Esophagus mucosa (tissue), 1 donor: Measurements from ENCODE around the gene GATA5. TPM values are rescaled to one million over a fixed set of nuclear protein-coding genes. Genes with fewer than 3 reads are reported as not detected.
"Not testable (repeated sequence)": the region's sequence is repeated elsewhere in the genome, so short reads cannot be mapped to it uniquely, and the experiment has no call there.

Source experiments
- ATAC-seq: fragments of 200-7000 bp; cut with Tn5 transposase; one replicate; pipeline ENCODE4 v1.9.1; 2020
- total RNA-seq: library from RNA; stranded (reverse); gene quantifications from one replicate; pipeline ENCODE4 v1.2.4, GENCODE V29; 2023
- donor health status: DM: yes; HTN: yes; CAD: no.

GATA5 gene
- total RNA-seq, 1 donor from 2014 or later, result not detected

- ATAC-seq, result no peak
These were observed 27.8 kb upstream of the GATA5 start for GRCh38 chr20:62503401-62504178.

GRCh38 chr20:62502496-62503095 lies 26.8 kb upstream of the GATA5 start:
- ATAC-seq, result peak; percentile 2

- peak; percentile 68 for ATAC-seq
These were observed 26.2 kb upstream of the GATA5 start for GRCh38 chr20:62501801-62502495.

- peak; percentile 65 for ATAC-seq
These were observed 24.6 kb upstream of the GATA5 start for GRCh38 chr20:62500237-62500864.

GRCh38 chr20:62499758-62500236 lies 24.0 kb upstream of the GATA5 start:
- no peak for ATAC-seq

GRCh38 chr20:62498874-62499273 lies 23.1 kb upstream of the GATA5 start:
- no peak for ATAC-seq

- no peak for ATAC-seq
These were observed 20.9 kb upstream of the GATA5 start for GRCh38 chr20:62496568-62497218.

- no peak for ATAC-seq
These were observed 20.2 kb upstream of the GATA5 start for GRCh38 chr20:62495749-62496567.

- ATAC-seq, result no peak
These were observed 19.4 kb upstream of the GATA5 start for GRCh38 chr20:62494980-62495748.

- no peak for ATAC-seq
These were observed 18.7 kb upstream of the GATA5 start for GRCh38 chr20:62494537-62494936.

GRCh38 chr20:62493886-62494285 lies 18.1 kb upstream of the GATA5 start:
- ATAC-seq, result no peak

- no peak for ATAC-seq
These were observed 17.6 kb upstream of the GATA5 start for GRCh38 chr20:62493253-62493885.

GRCh38 chr20:62492711-62493110 lies 16.9 kb upstream of the GATA5 start:
- no peak for ATAC-seq

GRCh38 chr20:62490783-62491182 lies 15.0 kb upstream of the GATA5 start:
- not testable (repeated sequence) for ATAC-seq

- no peak for ATAC-seq
These were observed 14.1 kb upstream of the GATA5 start for GRCh38 chr20:62489932-62490263.

- ATAC-seq, result peak; percentile 92
These were observed 13.6 kb upstream of the GATA5 start for GRCh38 chr20:62489186-62489931.

- ATAC-seq, result no peak
These were observed 12.7 kb upstream of the GATA5 start for GRCh38 chr20:62488470-62488869.

- ATAC-seq, result no peak
These were observed 12.0 kb upstream of the GATA5 start for GRCh38 chr20:62487561-62488354.

- no peak for ATAC-seq
These were observed 11.3 kb upstream of the GATA5 start for GRCh38 chr20:62487118-62487517.
